ENCODE results near the gene CEP104. TPM values are rescaled to one million over a fixed set of nuclear protein-coding genes. Genes with fewer than 3 reads are reported as not detected.

CEP104 gene
- total RNA-seq, 1 experiment from 2014 or later = 34.5 TPM

DNA sequence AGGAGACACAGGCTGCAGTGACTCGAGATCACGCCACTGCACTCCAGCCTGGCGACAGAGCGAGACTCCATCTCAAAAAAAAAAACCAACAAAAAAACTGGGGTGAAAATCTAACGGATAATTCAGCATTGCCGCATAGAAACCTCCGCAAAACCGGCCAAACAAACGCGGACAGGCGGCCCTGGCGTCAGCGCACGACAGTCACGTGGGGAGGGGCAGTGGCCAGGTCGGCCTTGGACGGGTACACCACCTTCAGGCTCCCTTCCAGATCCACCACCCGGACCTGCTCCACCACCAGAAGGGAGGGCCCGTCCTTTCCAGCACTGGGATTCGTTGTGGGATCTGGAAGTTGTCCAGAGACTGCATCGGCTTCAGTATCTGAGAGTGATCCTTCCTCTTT is 76.1 kb downstream of the CEP104 start:
- Histone ChIP-seq H2AK5ac (ENCODE audit: insufficient read length, low read length) (no peak overlapping the region), H2BK12ac (ENCODE audit: insufficient read length, low read depth, low read length) (no peak overlapping the region), H3K23me2 (ENCODE audit: insufficient read length, low read depth, low read length, poor library complexity, severe bottlenecking) (no peaks in the 10 kb centered on the region), H3K4me2 (ENCODE audit: insufficient read depth, insufficient read length, low read length) (no peak overlapping the region), H2BK120ac (ENCODE audit: low read depth, low read length, poor library complexity, severe bottlenecking) (no peak overlapping the region), H3K27ac (ENCODE audit: insufficient read length, low read depth, low read length) (no peak overlapping the region), H3K4me1 (ENCODE audit: insufficient read depth, low read length) (no peaks in the 10 kb centered on the region), H4K5ac (ENCODE audit: insufficient read length, low read depth, low read length) (no peak overlapping the region), H3K9ac (ENCODE audit: extremely low read depth, insufficient read length, low read length) (no peak overlapping the region), H3K4ac (ENCODE audit: low read depth, low read length) (no peak overlapping the region), H4K8ac (replicated peaks; ENCODE audit: insufficient read length, low read depth, low read length) (no peak overlapping the region), H2BK15ac (ENCODE audit: low read depth, low read length) (no peak overlapping the region), H3K56ac (ENCODE audit: insufficient read length, low read depth, low read length) (no peak overlapping the region), H4K20me1 (ENCODE audit: control insufficient read depth, insufficient read depth, insufficient read length) (no peaks in the 10 kb centered on the region), H3T11ph (ENCODE audit: low read length) (no peak overlapping the region), H3K79me1 (ENCODE audit: insufficient read depth, low read depth, low read length, poor library complexity, severe bottlenecking) (no peaks in the 10 kb centered on the region), H3K14ac (ENCODE audit: insufficient read depth, low read length) (no peak overlapping the region), H2BK20ac (ENCODE audit: low read depth, low read length, poor library complexity, severe bottlenecking) (no peak overlapping the region), H3K9me3 (ENCODE audit: control insufficient read depth, low read depth, low read length) (no peaks in the 10 kb centered on the region), H2BK5ac (ENCODE audit: insufficient read length, low read length) (no peak overlapping the region), H4K91ac (ENCODE audit: insufficient read length, low read depth, low read length) (no peak overlapping the region), H3K23ac (ENCODE audit: insufficient read length, low read depth, low read length) (no peak overlapping the region), H2AFZ (ENCODE audit: low read length) (no peak overlapping the region), H3K27me3 (ENCODE audit: insufficient read depth, low read length) (no peaks in the 10 kb centered on the region), H3K79me2 (ENCODE audit: insufficient read depth, low read length) (no peaks in the 10 kb centered on the region), H3K18ac (ENCODE audit: insufficient read length, low read depth, low read length) (no peak overlapping the region)
- TF ChIP-seq, protein P1, sequence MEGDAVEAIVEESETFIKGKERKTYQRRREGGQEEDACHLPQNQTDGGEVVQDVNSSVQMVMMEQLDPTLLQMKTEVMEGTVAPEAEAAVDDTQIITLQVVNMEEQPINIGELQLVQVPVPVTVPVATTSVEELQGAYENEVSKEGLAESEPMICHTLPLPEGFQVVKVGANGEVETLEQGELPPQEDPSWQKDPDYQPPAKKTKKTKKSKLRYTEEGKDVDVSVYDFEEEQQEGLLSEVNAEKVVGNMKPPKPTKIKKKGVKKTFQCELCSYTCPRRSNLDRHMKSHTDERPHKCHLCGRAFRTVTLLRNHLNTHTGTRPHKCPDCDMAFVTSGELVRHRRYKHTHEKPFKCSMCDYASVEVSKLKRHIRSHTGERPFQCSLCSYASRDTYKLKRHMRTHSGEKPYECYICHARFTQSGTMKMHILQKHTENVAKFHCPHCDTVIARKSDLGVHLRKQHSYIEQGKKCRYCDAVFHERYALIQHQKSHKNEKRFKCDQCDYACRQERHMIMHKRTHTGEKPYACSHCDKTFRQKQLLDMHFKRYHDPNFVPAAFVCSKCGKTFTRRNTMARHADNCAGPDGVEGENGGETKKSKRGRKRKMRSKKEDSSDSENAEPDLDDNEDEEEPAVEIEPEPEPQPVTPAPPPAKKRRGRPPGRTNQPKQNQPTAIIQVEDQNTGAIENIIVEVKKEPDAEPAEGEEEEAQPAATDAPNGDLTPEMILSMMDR (conservative IDR thresholded peaks at IDR 0.05) = no peak
- peak; percentile 21 for DNase-seq
- Mint-ChIP-seq H3K4me1 (peaks cover 2 to 6% of the 10 kb centered on the region in 2 experiments; a peak in 3 of 4 replicates), H3K36me3 (ENCODE audit: insufficient read depth in 1 of 3, low read depth in 3 of 3) (peaks cover 57 to 67% (median 66%) of the 10 kb centered on the region in 3 experiments), H3K27ac (no peak overlapping the region), H3K4me3 (no peak overlapping the region), H3K9me3 (no peaks in the 10 kb centered on the region), H3K27me3 (ENCODE audit: low read depth) (no peaks in the 10 kb centered on the region)
- WGBS (ENCODE audit: extremely low coverage, insufficient read length, low lambda C conversion rate) = no CpG with 5 or more reads among the region's 21 CpGs

All from H9 (cell line).